Endothelial cell of umbilical vein (primary cell): Measurements from ENCODE around the gene DIP2C. TPM values are rescaled to one million over a fixed set of nuclear protein-coding genes. Genes with fewer than 3 reads are reported as not detected.

Source experiments
- BruUV-seq: library from RNA; stranded (reverse); fragments of 400-500 nt; replicated peaks from 2 replicates; lab custom pipeline; 2021; lab: Mats Ljungman, UMichigan
- CTCF ChIA-PET: fragments of 300-600, 350-600 bp; sonication (Branson Sonifier 250); formaldehyde crosslinking; loops from one replicate; lab custom pipeline; 2021; ENCODE audit warnings: antibody characterized with exemption, inconsistent platforms; lab: Charles Lee
- POLR2A ChIA-PET: fragments of 300-600, 350-600 bp; sonication (Branson Sonifier 250); formaldehyde crosslinking; loops from one replicate; lab custom pipeline; 2021; ENCODE audit warnings: antibody characterized with exemption, inconsistent platforms; lab: Charles Lee
- DNase-seq: peaks from one replicate; pipeline ENCODE4 v3.0.0-alpha.2; 2011; ENCODE audit warnings: low read depth, low spot score
- FAIRE-seq: peaks from 2 replicates; lab custom pipeline; 2011; peaks lifted over from hg19 to GRCh38; lab: Jason Lieb, UNC
- H2AFZ ChIP-seq: 2 replicates; pipeline ENCODE4 v1.6.0; 2012; ENCODE audit warnings: low read depth, low read length, control low read depth, inconsistent platforms
- H3K27ac ChIP-seq: 2 replicates; pipeline ENCODE4 v1.5.1; 2011; ENCODE audit warnings: low read depth, mild to moderate bottlenecking, control low read depth, low read length, moderate library complexity; ENCODE audit not compliant: insufficient read depth
- H3K27me3 ChIP-seq, 2 experiments: 2 replicates each; pipeline versions ENCODE4 v1.6.0 to v1.6.1; 2011; ENCODE audit warnings: low read length in 2 of 2, mixed read lengths in 1 of 2; ENCODE audit not compliant: control insufficient read depth in 2 of 2, insufficient read depth in 2 of 2
- H3K36me3 ChIP-seq, 2 experiments: 2 replicates in 1 of 2; 3 replicates in 1 of 2; pipeline ENCODE4 v1.5.1; 2011; ENCODE audit warnings: low read length in 2 of 2, mild to moderate bottlenecking in 1 of 2, moderate library complexity in 1 of 2; ENCODE audit not compliant: control insufficient read depth in 2 of 2, insufficient read depth in 2 of 2; ENCODE audit errors: extremely low read depth in 1 of 2
- H3K4me1 ChIP-seq: 3 replicates; pipeline ENCODE4 v1.5.1; 2011; ENCODE audit warnings: mild to moderate bottlenecking, low read length; ENCODE audit not compliant: control insufficient read depth, insufficient read depth; ENCODE audit errors: extremely low read depth
- H3K4me2 ChIP-seq: 2 replicates; pipeline ENCODE4 v1.6.1; 2011; ENCODE audit warnings: low read length, control low read depth, mixed read lengths; ENCODE audit not compliant: insufficient read depth
- H3K4me3 ChIP-seq, 3 experiments: fragments of 200-600 bp in 1 of 3; sonication (generic), shearing (Covaris generic) in 1 of 3; replicated peaks in 1 of 3; 2 replicates each; pipeline ENCODE4 v1.5.1; 2011 to 2016; ENCODE audit warnings: control low read depth in 3 of 3, low read length in 3 of 3, mild to moderate bottlenecking in 2 of 3, inconsistent platforms in 1 of 3, low read depth in 1 of 3, moderate library complexity in 1 of 3; ENCODE audit not compliant: insufficient read depth in 1 of 3
- H3K79me2 ChIP-seq: 2 replicates; pipeline ENCODE4 v1.6.0; 2012; ENCODE audit warnings: low read length, inconsistent platforms; ENCODE audit not compliant: control insufficient read depth, insufficient read depth
- H3K9ac ChIP-seq: replicated peaks from 2 replicates; pipeline ENCODE3; 2011; ENCODE audit warnings: low read length, control low read depth; ENCODE audit not compliant: insufficient read depth; ENCODE audit errors: extremely low read depth
- H3K9me1 ChIP-seq: replicated peaks from 3 replicates; pipeline ENCODE4 v1.6.0; 2011; ENCODE audit warnings: mild to moderate bottlenecking, low read length; ENCODE audit not compliant: control insufficient read depth, insufficient read depth; ENCODE audit errors: extremely low read depth
- H3K9me3 ChIP-seq: replicated peaks from 2 replicates; pipeline ENCODE4 v1.5.1; 2012; ENCODE audit warnings: low read length, inconsistent platforms; ENCODE audit not compliant: control insufficient read depth, insufficient read depth
- H4K20me1 ChIP-seq: replicated peaks from 2 replicates; pipeline ENCODE3; 2011; ENCODE audit warnings: mild to moderate bottlenecking, low read length; ENCODE audit not compliant: control insufficient read depth, insufficient read depth; ENCODE audit errors: extremely low read depth
- EZH2 ChIP-seq: IDR thresholded peaks from 2 replicates; pipeline ENCODE4 v1.6.1; 2012; ENCODE audit warnings: borderline replicate concordance, low read depth, mild to moderate bottlenecking, moderate library complexity, low read length, inconsistent platforms; ENCODE audit not compliant: severe bottlenecking
- JUN ChIP-seq: IDR thresholded peaks from 2 replicates; pipeline ENCODE4 v1.6.1; 2011; ENCODE audit warnings: borderline replicate concordance, low read depth; ENCODE audit not compliant: insufficient read length, insufficient read depth
- POLR2A ChIP-seq: IDR thresholded peaks from 2 replicates; pipeline ENCODE4 v1.6.1; 2012; ENCODE audit warnings: low read depth, mild to moderate bottlenecking, control low read depth, low read length
- dilution Hi-C: fragments of 300-500 bp; cut with MboI; formaldehyde crosslinking; loops from one replicate; pipeline ENCODE4 v1.15.0; 2019; ENCODE audit warnings: low sequenced_read_pairs; ENCODE audit not compliant: extremely low pct_ligation_motif_present
- intact Hi-C: fragments of 100-400 bp; cut with micrococcal nuclease; formaldehyde crosslinking; loops from one replicate; pipeline ENCODE4 v1.10.0; 2022
- polyA plus RNA-seq, 4 experiments: library from polyadenylated mRNA; depleted of rRNA in 3 of 4; stranded (reverse) in 3 of 4; unstranded in 1 of 4; fragments of >200 nt; gene quantifications; 2 replicates each; pipeline versions ENCODE4 v1.2.1 to v1.2.3, GENCODE V29; 2011 to 2012; ENCODE audit warnings: missing spikeins in 1 of 4
- total RNA-seq: library from RNA; stranded (reverse); gene quantifications from 2 replicates; pipeline ENCODE4 v1.2.3, GENCODE V29; 2021
- TF ChIP-seq, protein P1 (sequence below): IDR thresholded peaks from 2 replicates; pipeline ENCODE4 v1.6.1; 2011; ENCODE audit not compliant: insufficient read depth, insufficient read length
- TF ChIP-seq, protein P2 (sequence below), 2 donors: IDR thresholded peaks; 1 replicate in 1 of 2; 2 replicates in 1 of 2; pipeline ENCODE4 v1.5.1; 2011; ENCODE audit warnings: low read length in 2 of 2, mild to moderate bottlenecking in 2 of 2, moderate library complexity in 2 of 2, control low read depth in 1 of 2, inconsistent platforms in 1 of 2, low read depth in 1 of 2; ENCODE audit not compliant: insufficient read depth in 1 of 2; ENCODE audit errors: extremely low read depth in 1 of 2

DIP2C gene
- total and polyA plus RNA-seq, 2 donors (not counting 3 experiments of a cell fraction or from before 2014, with no cell fraction given): 3.6 to 10.7 TPM

DNA sequence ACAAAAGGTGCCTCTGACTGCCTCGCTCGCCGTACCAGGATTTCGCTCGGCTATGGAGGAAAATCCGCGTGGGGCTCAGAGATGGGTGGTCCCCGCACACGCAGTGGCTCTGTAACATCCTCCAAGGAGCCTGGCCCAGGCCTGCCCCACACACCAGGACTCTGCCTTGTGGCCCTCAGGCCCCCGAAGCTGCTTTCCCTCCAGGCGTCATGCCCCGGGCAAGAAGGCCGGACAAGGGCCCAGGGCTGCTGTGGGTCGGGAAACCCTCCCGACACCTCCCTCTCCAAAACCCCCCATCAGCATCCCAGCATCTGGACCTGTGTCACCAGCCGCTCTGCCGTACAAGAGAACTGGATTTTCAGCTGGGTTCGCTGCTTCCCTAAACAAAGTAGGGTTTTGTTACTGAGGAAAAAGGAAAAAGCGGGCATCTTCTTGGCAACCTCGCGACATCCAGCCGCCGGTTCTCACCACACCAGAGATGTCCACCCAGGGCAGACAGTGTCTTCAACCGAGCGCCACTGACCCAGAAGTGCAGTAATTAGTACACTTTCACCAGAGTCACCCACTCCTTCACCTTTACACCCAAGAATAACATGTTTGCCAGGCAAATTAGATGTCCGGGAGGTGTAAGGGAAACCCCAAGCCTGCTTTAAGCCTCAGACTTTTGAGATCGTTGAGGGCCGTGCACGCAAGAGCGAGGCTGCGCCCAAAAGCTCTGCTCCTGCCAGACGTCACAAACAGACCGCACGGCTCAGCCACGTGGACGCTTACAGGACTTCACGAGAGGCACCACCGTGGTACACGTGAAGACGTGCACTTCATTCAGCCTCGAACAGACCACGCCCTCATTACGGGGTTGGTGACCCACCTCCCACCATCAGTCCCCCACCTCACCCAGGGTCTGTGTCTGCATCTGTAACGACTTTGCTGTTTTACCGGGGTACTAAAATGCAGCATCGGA, 62.2 kb downstream of the DIP2C start:
- no peaks in the 10 kb centered on the region for H3K4me1 ChIP-seq
- DNase-seq (no peak), FAIRE-seq (no peak)
- H3K27me3 ChIP-seq: no peaks in the 10 kb centered on the region
- no peak overlapping the region for H2AFZ ChIP-seq
- dilution Hi-C loops (no loop called here), intact Hi-C loops (no loop called here)
- H3K27ac ChIP-seq: no peak overlapping the region
- POLR2A ChIA-PET: no interaction called here
- no peaks in the 10 kb centered on the region for H3K36me3 ChIP-seq
- BruUV-seq: no TSS peak
- TF ChIP-seq, protein P1, sequence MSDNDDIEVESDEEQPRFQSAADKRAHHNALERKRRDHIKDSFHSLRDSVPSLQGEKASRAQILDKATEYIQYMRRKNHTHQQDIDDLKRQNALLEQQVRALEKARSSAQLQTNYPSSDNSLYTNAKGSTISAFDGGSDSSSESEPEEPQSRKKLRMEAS: no peak
- no peak for TF ChIP-seq POLR2A
- no peak for TF ChIP-seq JUN
- no peak for TF ChIP-seq EZH2
- TF ChIP-seq, protein P2, sequence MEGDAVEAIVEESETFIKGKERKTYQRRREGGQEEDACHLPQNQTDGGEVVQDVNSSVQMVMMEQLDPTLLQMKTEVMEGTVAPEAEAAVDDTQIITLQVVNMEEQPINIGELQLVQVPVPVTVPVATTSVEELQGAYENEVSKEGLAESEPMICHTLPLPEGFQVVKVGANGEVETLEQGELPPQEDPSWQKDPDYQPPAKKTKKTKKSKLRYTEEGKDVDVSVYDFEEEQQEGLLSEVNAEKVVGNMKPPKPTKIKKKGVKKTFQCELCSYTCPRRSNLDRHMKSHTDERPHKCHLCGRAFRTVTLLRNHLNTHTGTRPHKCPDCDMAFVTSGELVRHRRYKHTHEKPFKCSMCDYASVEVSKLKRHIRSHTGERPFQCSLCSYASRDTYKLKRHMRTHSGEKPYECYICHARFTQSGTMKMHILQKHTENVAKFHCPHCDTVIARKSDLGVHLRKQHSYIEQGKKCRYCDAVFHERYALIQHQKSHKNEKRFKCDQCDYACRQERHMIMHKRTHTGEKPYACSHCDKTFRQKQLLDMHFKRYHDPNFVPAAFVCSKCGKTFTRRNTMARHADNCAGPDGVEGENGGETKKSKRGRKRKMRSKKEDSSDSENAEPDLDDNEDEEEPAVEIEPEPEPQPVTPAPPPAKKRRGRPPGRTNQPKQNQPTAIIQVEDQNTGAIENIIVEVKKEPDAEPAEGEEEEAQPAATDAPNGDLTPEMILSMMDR (IDR thresholded peaks at IDR 0.05; ENCODE audit: extremely low read depth in 1 of 2, insufficient read depth in 1 of 2, low read depth in 1 of 2, low read length in 2 of 2): no peak
- H3K9me3 ChIP-seq: no peaks in the 10 kb centered on the region
- CTCF ChIA-PET: no interaction called here
- no peaks in the 10 kb centered on the region for H4K20me1 ChIP-seq
- no peaks in the 10 kb centered on the region for H3K9me1 ChIP-seq
- H3K4me2 ChIP-seq: no peak overlapping the region
- no peaks in the 10 kb centered on the region for H3K79me2 ChIP-seq
- no peak overlapping the region for H3K4me3 ChIP-seq
- H3K9ac ChIP-seq: no peak overlapping the region
